ENCODE results near the gene ATP6V1C2.

ATP6V1C2 gene, protein sequence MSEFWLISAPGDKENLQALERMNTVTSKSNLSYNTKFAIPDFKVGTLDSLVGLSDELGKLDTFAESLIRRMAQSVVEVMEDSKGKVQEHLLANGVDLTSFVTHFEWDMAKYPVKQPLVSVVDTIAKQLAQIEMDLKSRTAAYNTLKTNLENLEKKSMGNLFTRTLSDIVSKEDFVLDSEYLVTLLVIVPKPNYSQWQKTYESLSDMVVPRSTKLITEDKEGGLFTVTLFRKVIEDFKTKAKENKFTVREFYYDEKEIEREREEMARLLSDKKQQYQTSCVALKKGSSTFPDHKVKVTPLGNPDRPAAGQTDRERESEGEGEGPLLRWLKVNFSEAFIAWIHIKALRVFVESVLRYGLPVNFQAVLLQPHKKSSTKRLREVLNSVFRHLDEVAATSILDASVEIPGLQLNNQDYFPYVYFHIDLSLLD

DNA sequence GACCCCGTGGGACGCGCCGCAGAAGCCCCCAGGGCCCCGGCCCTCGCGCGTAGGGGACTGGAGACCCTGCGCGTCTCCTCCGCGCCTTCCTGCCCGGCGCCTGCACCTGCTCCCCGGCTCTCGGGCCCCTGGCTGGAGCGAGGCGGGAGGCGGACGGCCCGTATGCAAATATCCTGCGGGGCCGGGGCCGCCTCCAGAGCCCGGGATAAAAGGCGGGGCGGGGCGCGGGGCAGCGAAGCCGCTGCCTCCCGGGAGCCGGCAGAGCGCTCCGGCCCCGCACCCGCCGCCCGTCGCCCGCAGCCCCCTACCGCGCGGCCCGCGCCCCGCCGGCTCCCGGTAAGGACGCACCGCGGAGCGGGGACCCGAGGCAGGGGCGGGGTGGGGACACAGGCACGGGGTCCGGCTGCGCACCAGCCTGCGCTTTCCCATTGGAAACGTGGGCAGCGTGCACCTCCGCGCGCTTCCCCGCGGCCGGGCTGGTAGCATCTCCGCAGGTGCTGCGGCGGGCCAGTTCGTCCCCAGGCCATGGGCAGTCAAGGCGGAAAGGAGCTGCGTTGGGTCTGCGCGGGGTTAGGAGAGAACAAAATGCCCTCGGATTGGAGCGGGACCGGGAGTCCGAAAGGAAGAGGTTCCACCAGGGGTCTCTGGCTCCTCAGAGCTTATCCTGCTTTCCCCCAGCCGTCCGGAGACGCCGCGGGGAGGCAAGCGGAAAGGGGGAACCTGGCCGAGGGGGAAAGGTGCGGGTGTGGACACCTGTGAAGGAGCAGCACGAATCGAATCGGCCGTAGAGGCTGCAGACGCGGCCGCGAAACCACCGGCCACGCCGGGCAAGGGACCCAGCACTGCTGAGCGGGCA, at the start of gene ATP6V1C2:
ATP6V1C2 (plus strand) TSS at position 235 of the 856 bp plus-strand sequence. CDS start 1,220 bp downstream, outside the sequence.
- no peak for DNase-seq (ENCODE audit: low read depth)

DNA sequence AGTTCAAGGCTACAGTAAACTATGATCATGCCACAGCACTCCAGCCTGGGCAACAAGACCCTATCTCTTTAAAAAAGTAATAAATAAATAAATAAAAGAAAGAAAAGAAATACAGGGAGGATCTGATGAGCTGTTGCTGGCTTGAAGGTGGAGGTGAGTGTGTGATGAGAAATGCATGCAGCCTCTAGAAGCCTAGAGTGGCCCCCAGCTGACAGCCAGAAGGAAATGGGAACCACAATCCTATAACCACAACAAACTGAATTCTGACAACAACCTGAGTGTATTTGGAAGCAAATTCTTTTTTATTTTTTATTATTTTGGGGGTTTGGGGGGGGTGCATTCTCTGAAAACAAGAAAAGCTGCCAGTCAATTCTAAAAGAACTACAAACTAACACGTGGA, 46.3 kb upstream of the ATP6V1C2 start:
- DNase-seq (ENCODE audit: low read depth): no peak

DNA sequence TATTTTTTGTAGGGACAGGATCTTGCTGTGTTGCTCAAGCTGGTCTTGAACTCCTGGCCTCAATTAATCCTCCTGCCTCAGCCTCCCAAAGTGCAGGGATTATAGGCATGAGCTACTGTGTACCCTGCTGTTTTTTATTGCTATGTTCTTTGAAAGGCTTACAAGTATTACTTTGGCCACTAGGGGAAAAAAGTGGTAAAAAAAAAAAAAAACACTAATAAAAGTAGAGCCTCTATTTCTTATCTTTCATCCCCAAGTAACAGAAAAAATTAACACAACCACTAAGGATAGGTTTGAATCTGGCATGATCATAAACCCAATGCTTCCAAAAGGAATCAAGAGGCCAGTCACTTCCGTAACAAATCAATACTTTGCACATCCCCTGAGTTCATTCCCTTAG, 43.2 kb upstream of the ATP6V1C2 start:
- no peak for DNase-seq (ENCODE audit: low read depth)

DNA sequence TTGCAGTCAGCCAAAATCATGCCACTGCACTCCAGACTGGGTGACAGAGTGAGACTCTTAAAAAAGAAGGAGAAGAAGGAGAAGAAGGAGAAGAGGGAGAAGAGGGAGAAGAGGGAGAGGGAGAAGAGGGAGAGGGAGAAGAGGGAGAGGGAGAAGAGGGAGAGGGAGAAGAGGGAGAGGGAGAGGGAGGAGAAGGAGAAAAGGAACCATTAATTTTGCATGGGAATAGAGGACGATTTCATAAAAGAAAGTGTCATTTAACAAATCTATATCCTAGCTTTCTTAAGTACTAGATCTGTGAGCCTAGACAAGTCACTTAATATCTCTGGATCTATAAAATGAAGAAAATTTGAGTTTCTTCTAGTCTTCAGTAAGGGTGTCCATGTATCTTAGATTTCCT, 41.2 kb upstream of the ATP6V1C2 start:
- DNase-seq (ENCODE audit: low read depth): no peak

DNA sequence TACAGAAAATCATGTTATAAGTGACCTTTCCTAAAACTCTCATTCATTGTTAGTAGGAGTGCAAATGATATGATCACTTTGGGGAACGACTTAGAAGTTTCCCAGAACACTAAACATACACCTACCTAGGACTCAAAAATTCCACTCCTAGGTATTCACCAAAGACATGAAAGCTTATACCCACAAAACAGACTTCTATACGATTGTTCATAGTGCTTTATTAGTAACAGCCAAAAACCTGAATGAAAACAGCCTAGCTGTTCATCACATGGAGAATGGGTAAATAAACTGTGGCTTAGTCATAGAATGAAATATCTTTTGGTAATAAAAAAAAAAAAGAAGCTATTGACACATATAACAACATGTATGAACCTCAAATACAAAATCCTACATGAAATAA, 40.5 kb upstream of the ATP6V1C2 start:
- DNase-seq (ENCODE audit: low read depth): no peak

DNA sequence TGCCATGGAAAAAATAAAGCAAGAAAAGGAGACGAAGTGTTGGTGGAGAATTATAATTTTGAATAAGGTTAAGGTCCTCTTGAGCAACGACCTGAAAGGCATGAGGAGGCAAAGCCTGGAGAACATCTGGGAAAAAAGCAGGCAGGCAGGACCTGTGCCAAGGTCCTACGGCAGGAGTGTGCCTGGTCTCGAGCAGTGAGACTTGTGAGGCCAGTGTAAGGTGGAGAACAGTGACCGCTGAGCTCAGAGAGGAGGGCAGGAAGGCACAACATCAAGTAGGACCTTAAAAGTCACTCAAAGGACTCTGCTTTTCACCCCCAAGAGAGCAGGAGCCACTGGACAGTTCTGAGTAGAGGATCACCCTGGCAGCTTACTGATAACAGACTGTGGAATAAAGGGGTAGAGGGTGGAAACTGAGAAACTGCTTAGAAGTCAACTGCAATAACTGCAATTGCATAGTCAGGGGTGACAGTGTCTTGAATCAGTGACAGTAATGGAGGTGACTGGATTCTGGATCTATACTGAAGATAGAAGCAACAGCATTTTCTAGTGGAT, 35.2 kb upstream of the ATP6V1C2 start:
- DNase-seq (ENCODE audit: low read depth): no peak

DNA sequence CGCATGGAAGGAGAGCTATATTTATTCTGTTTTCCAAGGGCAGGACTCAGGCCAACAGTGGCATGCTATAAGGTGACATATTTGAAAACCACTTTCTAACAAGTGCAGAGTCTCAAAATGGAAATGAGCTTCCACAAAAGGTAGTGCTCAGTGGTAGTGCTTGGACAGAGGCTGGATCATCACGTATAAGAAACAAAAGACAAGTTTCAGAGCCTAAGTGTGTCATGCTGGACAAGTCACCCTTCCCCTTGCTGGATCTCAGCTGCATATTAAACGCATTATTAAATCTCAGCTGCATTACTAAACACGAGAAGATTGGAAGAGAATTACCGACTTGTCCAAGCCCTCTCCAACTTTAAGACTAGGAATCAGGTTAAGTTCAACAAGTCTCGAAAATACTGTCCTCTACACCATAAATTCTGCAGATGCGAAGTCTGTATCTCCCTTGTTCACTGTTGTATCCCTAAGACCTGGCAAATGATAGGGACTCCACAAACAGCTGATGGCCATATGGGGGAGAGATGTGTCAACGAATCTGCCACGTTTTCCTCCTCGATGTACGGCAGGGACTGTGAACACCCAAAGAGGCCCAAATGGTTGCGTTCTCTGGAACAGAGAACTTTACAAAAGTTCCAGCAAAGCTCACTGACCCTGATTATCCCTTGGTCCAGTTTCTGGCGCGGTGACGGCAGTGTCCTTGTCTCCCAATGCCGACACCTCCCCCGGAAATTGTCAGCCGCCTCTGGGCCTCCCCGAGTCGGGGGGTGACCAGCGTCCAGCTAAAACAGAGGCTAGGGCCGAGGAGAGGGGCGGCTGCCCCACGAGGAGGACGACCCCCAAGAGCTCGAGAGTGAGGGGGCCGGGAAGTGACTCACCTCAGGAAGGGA, 32.3 kb upstream of the ATP6V1C2 start:
- DNase-seq (ENCODE audit: low read depth): no peak

DNA sequence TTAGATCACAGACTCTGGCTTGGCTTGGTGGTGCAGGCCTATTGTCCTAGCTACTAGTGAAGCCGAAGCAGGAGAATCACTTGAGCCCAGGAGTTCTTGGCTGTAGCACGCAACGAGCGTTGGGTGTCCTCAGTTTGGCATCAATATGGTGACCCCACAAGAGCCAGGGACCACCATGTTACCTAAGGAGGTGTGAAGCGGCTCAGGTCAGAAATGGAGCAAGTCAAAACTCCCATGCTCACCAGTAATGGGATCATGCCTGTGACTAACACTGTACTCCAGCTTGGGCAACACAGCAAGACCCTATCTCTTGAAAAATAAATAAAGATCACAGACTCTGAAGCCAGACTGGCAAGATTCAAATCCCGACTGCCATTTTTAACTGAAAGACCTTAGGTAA, 29.9 kb upstream of the ATP6V1C2 start:
- no peak for DNase-seq (ENCODE audit: low read depth)

DNA sequence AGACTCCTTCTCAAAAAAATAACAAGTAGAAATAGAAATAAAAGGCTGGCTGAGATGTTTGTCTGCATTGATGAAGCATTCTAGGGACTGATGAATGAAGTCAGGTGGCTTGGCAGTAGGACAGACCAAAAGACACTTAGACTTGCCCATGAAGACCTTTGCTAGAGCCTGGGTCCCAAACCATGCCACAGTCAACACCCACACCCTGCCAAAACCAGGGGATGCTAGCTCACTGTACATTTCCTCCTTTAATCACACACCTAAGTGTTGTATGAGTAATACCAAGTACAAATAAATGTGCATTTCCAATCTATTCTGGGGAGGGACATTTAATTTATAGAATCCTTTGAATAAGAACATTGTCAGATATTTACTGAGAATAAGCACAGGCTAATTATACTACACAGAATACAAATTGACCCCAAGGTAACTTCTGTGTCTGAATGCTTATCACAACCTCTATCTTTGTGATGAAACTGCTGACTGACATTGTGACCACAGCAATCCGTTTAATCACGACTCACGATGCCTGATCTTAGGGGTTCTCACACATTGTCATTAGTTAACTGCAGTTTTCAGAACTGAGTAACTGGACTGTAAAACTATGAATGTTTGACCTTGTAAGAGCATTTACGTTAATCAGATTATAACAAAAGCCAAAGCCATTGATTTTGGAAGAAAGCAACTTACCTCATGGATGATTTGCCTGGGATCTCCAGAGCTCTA, 21.2 kb upstream of the ATP6V1C2 start:
- no peak for DNase-seq (ENCODE audit: low read depth)

DNA sequence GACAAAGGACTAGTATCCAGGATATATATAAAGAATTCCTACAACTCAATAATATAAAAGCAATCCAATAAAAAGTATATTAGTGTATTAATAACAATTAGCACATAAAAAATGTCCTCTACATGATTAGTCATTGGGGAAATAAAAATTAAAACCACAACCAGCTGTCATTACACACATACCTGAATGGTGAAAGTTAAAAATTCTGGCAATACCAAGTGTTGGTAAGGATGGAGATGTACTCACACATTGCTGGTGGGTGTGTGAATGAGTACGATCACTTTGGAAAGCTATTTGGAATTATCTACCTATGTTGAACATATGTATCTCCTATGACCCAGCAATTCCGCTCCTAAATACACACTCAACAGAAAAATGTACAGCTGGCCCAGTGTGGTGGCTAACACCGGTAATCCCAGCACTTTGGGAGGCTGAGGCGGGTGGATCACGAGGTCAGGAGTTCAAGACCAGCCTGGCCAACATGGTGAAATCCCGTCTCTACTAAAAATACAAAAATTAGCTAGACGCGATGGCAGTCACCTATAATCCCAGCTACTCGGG, 17.3 kb upstream of the ATP6V1C2 start:
- DNase-seq (ENCODE audit: low read depth): no peak

DNA sequence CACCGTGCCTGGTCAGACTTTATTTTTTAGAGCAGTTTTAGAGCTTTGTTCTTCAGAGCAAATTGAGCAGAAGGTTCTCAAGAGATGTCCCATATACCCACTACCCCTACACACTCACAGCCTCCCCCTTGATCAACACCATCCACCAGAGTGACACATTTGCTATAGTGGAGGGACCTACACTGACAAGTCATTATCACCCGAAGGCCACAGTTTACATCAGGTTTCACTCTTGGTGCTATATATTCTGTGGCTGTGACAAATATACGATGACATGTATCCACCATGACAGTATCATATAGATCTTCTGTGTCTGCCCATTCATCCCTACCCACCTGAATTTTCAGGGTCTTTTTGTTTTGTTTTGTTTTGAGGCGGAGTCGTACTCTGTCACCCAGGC, 15.4 kb upstream of the ATP6V1C2 start:
- no peak for DNase-seq (ENCODE audit: low read depth)

DNA sequence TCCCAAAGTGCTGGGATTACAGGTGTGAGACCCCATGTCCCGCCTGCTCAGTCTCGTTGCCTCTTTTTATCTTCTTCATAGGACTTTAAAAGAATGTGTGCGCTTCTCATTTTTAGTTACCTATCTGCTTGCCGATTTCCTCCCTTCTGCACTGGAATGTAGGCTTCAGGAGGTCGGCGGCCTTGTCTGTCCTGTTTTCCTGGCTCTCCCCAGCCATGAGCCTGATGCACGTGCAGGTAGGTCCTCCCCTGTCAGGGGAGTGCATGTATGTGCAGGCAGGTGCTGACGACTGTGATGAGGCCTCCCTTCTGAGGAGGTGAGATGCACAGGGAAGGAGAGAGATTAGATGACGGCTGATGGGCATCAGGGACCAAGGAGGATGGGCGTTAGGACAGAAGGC, 13.6 kb upstream of the ATP6V1C2 start:
- DNase-seq (ENCODE audit: low read depth): no peak

DNA sequence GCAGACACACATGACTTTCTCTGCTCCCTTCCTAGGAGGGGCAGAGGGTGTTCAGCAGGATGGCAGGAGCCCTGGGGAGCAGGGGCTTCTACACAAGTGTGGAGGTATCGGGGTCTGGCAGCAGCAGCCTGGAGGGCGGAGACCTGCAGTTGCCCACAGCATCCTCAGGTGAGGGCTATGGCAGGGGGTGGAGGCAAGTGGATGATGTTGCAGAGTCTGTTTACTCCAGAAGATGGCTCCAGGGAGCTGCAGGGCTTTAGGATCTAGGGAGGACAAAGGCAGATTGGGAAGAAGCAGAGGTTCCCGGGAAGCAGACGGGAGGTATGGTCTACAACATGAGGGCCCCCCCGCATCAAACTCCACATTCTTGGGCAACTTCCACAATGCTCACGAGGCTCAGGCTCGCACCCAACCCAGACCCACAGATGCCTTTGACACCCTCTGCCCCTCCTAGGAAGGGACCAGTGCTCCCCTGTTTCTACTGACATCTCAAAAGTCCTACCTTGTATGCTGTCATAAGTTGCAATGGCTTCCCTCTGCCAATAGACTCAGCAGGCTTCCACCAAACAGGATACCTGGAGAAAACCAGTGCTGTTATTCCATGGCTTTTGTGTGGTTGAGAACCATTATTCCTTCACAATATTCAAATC, 12.0 kb upstream of the ATP6V1C2 start:
- no peak for DNase-seq (ENCODE audit: low read depth)

DNA sequence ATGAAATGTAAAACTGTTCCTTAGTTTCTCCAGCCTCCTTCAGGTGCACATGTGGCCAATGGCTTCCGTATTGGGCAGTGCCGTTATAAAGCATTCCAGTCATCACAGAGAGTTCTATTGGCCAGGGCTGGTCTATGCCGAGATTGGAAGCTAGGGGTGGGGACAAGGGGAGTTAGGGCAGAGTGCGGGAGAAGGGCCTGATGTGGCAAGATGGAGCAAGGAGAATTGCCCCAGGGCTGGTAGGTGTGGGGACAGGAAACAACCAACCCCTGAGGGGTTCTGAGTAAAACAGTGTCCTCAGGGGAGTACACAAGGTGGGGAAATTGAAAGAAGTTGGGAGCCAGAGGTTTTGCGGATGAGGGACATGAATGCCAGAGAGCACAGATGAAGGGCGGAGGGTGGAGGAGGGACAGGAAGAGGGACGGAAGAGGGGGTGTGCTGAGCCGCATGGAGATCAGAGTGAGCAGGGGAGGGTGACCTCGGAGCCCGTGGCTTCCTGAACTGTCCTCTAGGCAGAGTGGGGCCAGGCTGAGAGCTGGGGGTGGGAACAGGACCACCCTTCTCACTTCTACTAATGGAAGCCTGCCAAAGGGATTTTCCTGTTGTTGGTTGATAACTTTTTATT, 9.1 kb upstream of the ATP6V1C2 start:
- DNase-seq (ENCODE audit: low read depth): no peak

DNA sequence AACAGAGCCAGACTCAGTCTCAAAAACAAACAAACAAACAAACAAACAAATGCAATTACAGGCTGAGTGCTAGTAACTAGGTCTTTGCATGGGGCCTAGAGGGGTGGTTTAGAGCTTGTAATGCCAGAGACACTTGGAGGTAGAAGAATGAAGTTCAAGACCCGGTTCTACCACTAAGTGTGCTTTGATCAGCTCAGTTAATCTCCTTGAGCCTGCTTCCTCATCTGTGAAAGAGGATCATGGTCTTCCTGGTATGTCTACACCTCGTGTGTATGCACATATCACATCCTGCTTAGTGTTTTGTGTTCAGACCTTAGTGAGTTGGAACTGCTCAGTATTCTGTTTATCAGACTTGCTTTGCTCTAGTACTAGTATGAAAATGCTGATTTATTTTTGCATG, 4.8 kb upstream of the ATP6V1C2 start:
- DNase-seq (ENCODE audit: low read depth): no peak

DNA sequence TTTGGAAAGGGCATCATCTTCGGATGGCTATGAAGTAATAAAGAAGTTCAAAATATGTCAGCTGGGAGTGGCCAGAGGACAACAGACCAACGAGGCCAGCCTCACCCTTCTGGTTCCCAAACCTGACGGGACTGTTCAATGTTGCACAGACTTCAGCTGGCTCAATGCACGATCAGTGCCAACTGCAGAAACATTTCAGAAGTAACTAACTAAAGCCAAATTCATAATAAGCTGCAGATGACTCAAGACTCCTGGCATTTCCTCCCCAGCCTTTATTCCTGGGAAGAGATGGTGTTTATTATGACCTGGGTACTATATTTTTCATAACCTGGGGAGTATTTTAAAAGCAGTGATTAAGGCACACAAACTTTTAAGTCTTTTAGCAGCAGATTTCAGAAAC, 3.8 kb upstream of the ATP6V1C2 start:
- no peak for DNase-seq (ENCODE audit: low read depth)

DNA sequence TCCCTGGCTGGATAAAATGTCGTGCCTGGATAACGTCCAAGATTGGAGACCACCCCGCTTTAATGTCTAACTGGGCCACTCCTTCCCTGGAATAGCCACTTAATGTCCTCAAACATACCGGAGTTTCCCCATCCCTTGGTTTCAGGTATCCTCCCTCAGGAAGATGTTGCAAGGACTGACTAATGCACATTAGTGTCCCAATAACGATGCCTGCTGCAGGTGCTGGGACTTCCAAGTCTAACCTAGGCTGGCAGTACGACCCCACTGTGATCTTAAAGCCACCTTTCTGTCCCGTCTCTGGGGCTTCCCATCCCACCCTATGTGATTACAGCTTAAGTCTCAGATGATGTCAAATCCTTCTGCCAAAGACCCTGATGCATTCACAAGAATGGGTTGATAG, 1.1 kb upstream of the ATP6V1C2 start:
- no peak for DNase-seq (ENCODE audit: low read depth)

DNA sequence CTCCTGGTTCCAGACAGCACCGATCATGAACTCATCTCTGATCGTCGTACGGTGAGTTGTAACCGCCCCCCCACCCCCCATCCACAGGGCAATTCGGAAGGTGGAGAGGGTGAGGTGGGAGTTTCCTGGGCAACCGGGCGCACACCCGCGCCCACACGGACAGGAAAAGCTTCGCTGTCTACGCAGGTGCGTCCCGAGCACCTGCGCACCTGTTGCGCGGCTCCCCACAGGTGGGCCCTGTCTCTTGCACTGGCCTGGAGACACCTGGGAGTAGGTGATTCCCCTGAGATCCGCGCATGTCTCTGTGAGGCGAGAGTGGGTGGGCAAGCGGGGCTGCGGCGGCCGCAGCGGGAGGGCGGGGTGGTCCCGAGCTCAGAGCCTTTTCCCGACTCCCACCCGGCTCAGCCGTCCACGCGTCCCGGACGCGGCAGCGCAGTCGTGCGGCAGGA, 459 bp upstream of the ATP6V1C2 start:
- no peak for DNase-seq (ENCODE audit: low read depth)

DNA sequence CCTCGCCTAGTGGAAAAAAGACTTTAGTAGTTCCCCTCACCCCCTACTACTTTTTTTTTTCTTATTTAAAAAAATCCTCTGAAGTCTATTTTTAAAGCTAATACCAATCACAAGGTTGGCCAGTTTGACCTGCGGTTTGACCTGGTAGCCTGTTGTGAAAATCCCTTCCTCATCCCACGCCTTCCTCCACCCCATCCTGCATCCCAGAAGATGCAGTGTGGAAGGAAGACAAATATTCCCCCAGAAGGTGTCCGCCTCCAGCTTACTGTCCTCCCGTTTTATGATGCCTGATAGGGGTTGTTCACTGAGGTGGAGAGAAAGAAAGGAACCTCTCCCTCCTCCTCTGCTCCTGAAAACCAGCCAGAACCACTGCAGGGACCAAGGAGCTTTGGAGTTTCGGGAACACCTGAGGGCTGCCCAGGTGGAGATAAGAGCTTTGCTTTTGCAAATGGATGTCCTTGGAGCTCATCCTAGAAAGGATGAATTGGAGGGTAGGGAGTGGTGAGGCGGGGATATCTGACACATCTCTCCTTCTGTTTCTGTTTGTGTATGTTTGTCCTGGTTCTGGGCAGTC, 909 bp downstream of the ATP6V1C2 start:
- no peak for DNase-seq (ENCODE audit: low read depth)
